ENCODE measurements around the gene MX2.

DNA sequence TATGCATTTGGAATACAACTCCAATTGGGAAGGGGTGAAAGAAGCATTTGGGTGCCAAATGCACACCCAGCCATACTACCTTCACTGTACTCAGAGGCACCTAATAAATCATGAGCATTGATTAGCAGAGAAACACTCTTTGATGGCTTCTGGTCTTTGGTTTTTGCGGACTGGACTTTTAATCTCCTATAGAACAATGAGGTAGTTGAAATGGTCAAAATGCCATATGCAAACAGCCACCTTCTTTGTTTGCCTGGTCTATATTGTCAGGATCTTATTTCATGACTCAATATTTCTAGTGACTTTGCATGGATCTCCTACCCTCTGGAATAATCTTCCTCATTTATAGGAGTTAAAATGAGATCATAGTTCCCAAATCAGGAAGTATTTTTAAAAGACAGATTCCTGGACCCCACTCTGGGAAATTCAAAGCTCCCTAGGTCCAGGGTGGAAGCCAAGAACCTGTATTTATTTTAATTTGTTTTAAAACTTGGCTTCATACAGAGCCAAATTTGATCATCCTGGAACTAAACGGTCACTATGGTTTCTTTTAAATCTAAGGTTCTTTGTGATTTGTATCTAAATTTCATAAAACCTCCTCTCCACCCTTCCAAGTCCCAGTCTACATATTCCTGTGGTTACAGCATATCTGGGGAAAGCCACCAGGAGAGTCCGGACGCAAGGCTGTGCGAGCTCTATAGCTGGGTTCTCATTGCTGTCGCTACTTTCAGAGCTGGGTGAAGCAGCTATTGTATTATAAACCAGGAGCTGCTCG is 36.5 kb upstream of the MX2 start:
- TF ChIP-seq EZH2 (IDR thresholded peaks at IDR 0.05; ENCODE audit: low read depth, unreplicated experiment): no peak
- TF ChIP-seq CTCF (conservative IDR thresholded peaks at IDR 0.05; ENCODE audit: low read depth in 2 of 2): no peak
- no peak for TF ChIP-seq POLR2AphosphoS5 (IDR thresholded peaks at IDR 0.05; ENCODE audit: low read depth)
- no peak for TF ChIP-seq REST (IDR thresholded peaks at IDR 0.05; ENCODE audit: unreplicated experiment)
- no peak for TF ChIP-seq EZH2phosphoT487 (IDR thresholded peaks at IDR 0.05; ENCODE audit: unreplicated experiment)
- no peak for TF ChIP-seq CREB1 (CRISPR knock-in tag; IDR thresholded peaks at IDR 0.05; ENCODE audit: low read depth)
- TF ChIP-seq NANOG (IDR thresholded peaks at IDR 0.05; ENCODE audit: borderline replicate concordance): no peak
